Fibroblast of lung (primary cell): ENCODE data around the gene TAGLN2. TPM values are rescaled to one million over a fixed set of nuclear protein-coding genes. Genes with fewer than 3 reads are reported as not detected.

Source experiments
- DNase-seq, 2 donors: peaks; one replicate each; pipeline versions ENCODE4 v3.0.0 to v3.0.0-alpha.2; 2010; ENCODE audit warnings: low read depth in 2 of 2
- H2AFZ ChIP-seq: 2 replicates; pipeline ENCODE4 v1.5.1; 2012; ENCODE audit warnings: low read length, control low read depth, inconsistent platforms
- H3K27ac ChIP-seq: 2 replicates; pipeline ENCODE4 v1.5.1; 2011; ENCODE audit warnings: low read length, control low read depth; ENCODE audit not compliant: insufficient read depth
- H3K27me3 ChIP-seq: 2 replicates; pipeline ENCODE4 v1.5.1; 2011; ENCODE audit warnings: mild to moderate bottlenecking, low read length; ENCODE audit not compliant: control insufficient read depth, insufficient read depth
- H3K36me3 ChIP-seq: 2 replicates; pipeline ENCODE4 v1.5.1; 2011; ENCODE audit warnings: low read length; ENCODE audit not compliant: control insufficient read depth, insufficient read depth
- H3K4me1 ChIP-seq: 2 replicates; pipeline ENCODE4 v1.5.1; 2011; ENCODE audit warnings: low read length; ENCODE audit not compliant: control insufficient read depth, insufficient read depth; ENCODE audit errors: extremely low read depth
- H3K4me2 ChIP-seq: 2 replicates; pipeline ENCODE4 v1.5.1; 2011; ENCODE audit warnings: low read length, control low read depth; ENCODE audit not compliant: insufficient read depth; ENCODE audit errors: extremely low read depth
- H3K4me3 ChIP-seq, 4 experiments: fragments of 200-600 bp in 1 of 4; sonication (generic) in 1 of 4; replicated peaks in 1 of 4; 2 replicates each; pipeline ENCODE4 v1.5.1; 2011 to 2016; ENCODE audit warnings: low read length in 4 of 4, low read depth in 3 of 4, mild to moderate bottlenecking in 3 of 4, control low read depth in 2 of 4, inconsistent platforms in 1 of 4, mixed read lengths in 1 of 4; ENCODE audit not compliant: insufficient read depth in 1 of 4; ENCODE audit errors: control extremely low read depth in 1 of 4
- H3K79me2 ChIP-seq: 2 replicates; pipeline ENCODE4 v1.5.1; 2012; ENCODE audit warnings: mild to moderate bottlenecking, low read length, inconsistent platforms; ENCODE audit not compliant: control insufficient read depth, insufficient read depth
- H3K9ac ChIP-seq: 2 replicates; pipeline ENCODE4 v1.5.1; 2011; ENCODE audit warnings: mild to moderate bottlenecking, low read length, control low read depth; ENCODE audit not compliant: insufficient read depth
- H3K9me3 ChIP-seq: 2 replicates; pipeline ENCODE4 v1.5.1; 2012; ENCODE audit warnings: low read depth, low read length; ENCODE audit not compliant: control insufficient read depth, insufficient read depth
- H4K20me1 ChIP-seq: 2 replicates; pipeline ENCODE4 v1.5.1; 2011; ENCODE audit warnings: low read length; ENCODE audit not compliant: control insufficient read depth, insufficient read depth; ENCODE audit errors: extremely low read depth
- EZH2 ChIP-seq: IDR thresholded peaks from 2 replicates; pipeline ENCODE4 v1.5.1; 2012; ENCODE audit warnings: low read length, control low read depth, mild to moderate bottlenecking; ENCODE audit errors: missing control alignments
- polyA plus RNA-seq, 2 donors: library from polyadenylated mRNA; depleted of rRNA in 1 of 2; stranded (reverse) in 1 of 2; unstranded in 1 of 2; fragments of >200 nt; gene quantifications; 2 replicates each; pipeline ENCODE4 v1.2.1, GENCODE V29; 2011 to 2012; ENCODE audit warnings: missing spikeins in 1 of 2
- total RNA-seq: library from RNA; depleted of rRNA; stranded (reverse); fragments of >200 nt; gene quantifications from 2 replicates; pipeline ENCODE4 v1.2.1, GENCODE V29; 2014
- TF ChIP-seq, protein P1 (sequence below), 2 donors: IDR thresholded peaks in 1 of 2; conservative IDR thresholded peaks in 1 of 2; 1 replicate in 1 of 2; 2 replicates in 1 of 2; pipeline ENCODE4 v1.5.1; 2011 to 2012; ENCODE audit warnings: low read length in 2 of 2, control low read depth in 1 of 2, inconsistent platforms in 1 of 2, low read depth in 1 of 2, mild to moderate bottlenecking in 1 of 2

The TAGLN2 gene
- total and polyA plus RNA-seq, 2 donors (not counting 1 experiment from before 2014, with no cell fraction given), result 300 to 718 TPM

- H4K20me1 ChIP-seq, result no peaks in the 10 kb centered on the region
- peaks cover 3% of the 10 kb centered on the region for H3K79me2 ChIP-seq
- no peak overlapping the region for H3K9ac ChIP-seq
- peaks cover 9% of the 10 kb centered on the region for H3K36me3 ChIP-seq
- H2AFZ ChIP-seq, result no peak overlapping the region
- no peak overlapping the region for H3K4me2 ChIP-seq
- TF ChIP-seq, protein P1, sequence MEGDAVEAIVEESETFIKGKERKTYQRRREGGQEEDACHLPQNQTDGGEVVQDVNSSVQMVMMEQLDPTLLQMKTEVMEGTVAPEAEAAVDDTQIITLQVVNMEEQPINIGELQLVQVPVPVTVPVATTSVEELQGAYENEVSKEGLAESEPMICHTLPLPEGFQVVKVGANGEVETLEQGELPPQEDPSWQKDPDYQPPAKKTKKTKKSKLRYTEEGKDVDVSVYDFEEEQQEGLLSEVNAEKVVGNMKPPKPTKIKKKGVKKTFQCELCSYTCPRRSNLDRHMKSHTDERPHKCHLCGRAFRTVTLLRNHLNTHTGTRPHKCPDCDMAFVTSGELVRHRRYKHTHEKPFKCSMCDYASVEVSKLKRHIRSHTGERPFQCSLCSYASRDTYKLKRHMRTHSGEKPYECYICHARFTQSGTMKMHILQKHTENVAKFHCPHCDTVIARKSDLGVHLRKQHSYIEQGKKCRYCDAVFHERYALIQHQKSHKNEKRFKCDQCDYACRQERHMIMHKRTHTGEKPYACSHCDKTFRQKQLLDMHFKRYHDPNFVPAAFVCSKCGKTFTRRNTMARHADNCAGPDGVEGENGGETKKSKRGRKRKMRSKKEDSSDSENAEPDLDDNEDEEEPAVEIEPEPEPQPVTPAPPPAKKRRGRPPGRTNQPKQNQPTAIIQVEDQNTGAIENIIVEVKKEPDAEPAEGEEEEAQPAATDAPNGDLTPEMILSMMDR (conservative IDR thresholded peaks at IDR 0.05 in 1 of 2, IDR thresholded peaks at IDR 0.05 in 1 of 2; ENCODE audit: low read depth in 1 of 2, low read length in 2 of 2), result no peak
- TF ChIP-seq EZH2, result no peak
- H3K27ac ChIP-seq, result no peak overlapping the region
- no peak overlapping the region for H3K4me3 ChIP-seq
- H3K4me1 ChIP-seq, result peaks cover 47% of the 10 kb centered on the region
- H3K9me3 ChIP-seq, result no peaks in the 10 kb centered on the region
- no peaks in the 10 kb centered on the region for H3K27me3 ChIP-seq
- no peak for DNase-seq
These were observed 11.7 kb downstream of the TAGLN2 start for GRCh38 chr1:159913451-159914192.

DNA sequence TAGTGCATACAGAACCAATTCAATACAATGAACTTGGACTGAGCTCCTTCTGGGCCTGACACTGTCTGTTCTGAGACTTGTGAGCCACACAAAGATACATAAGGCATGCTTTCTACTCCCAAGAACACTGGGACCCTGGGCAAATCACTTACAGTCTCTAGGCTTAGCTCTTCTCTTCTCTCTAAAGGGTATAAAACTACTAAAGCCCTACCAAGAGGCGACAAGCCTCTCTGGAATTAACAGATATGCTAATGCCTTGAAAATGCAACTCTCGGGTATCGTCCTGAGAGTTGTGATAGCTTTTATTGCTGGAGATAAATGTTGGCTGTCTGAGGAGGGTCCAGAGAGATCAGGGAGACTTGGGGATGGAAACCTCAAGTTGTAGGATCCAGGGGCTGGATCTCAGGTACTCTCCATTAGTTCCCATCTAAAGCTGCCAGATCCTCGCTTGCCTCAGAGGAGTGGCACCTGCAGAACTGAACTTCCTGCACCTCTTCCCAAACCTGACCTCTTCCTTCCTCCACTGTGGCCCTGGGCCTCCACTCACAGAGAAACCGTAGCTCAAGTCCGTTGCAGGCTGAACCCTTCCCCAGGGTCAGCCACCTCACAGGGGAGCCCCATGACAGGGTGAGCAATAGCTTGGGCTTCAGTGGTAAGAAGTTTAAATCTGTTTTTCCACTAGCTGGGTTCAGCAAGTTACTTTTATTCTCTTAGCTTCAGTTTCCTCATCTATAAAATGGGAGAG, 13.8 kb downstream of the TAGLN2 start:
- H3K36me3 ChIP-seq, result no peaks in the 10 kb centered on the region

More for the DNA sequence above, 13.8 kb downstream of the TAGLN2 start:
- Histone ChIP-seq H3K27me3 (no peaks in the 10 kb centered on the region), H3K9me3 (no peaks in the 10 kb centered on the region), H2AFZ (no peak overlapping the region), H4K20me1 (no peaks in the 10 kb centered on the region), H3K4me1 (peaks cover 32% of the 10 kb centered on the region), H3K4me3 (no peak overlapping the region), H3K4me2 (no peak overlapping the region), H3K9ac (no peak overlapping the region), H3K79me2 (no peaks in the 10 kb centered on the region), H3K27ac (no peak overlapping the region)
- TF ChIP-seq EZH2, result no peak
- TF ChIP-seq, protein P1 (conservative IDR thresholded peaks at IDR 0.05 in 1 of 2, IDR thresholded peaks at IDR 0.05 in 1 of 2; ENCODE audit: low read depth in 1 of 2, low read length in 2 of 2), result no peak
- DNase-seq, result no peak
